Fibroblast of skin of right quadriceps (primary cell): ENCODE measurements around the gene AOPEP.

ENCODE experiments used
- DNase-seq: peaks from one replicate; pipeline ENCODE4 v3.0.0-alpha.2; 2013

AOPEP gene

GRCh38 chr9:94798708-94799107, 72.2 kb downstream of the AOPEP start:
- DNase-seq = no peak

- DNase-seq = peak; percentile 80
Measured at GRCh38 chr9:94799578-94800264, 73.2 kb downstream of the AOPEP start.

GRCh38 chr9:94800424-94801117, 74.1 kb downstream of the AOPEP start:
- DNase-seq = no peak

GRCh38 chr9:94801234-94801633, 74.7 kb downstream of the AOPEP start:
- no peak for DNase-seq

GRCh38 chr9:94801681-94802080, 75.2 kb downstream of the AOPEP start:
- peak; percentile 77 for DNase-seq

- no peak for DNase-seq
Measured at GRCh38 chr9:94802251-94802650, 75.8 kb downstream of the AOPEP start.

- DNase-seq = peak; percentile 86
Measured at GRCh38 chr9:94802793-94803192, 76.3 kb downstream of the AOPEP start.

- DNase-seq = no peak
Measured at GRCh38 chr9:94804316-94804715, 77.8 kb downstream of the AOPEP start.

GRCh38 chr9:94805051-94805489, 78.6 kb downstream of the AOPEP start:
- no peak for DNase-seq

- peak; percentile 79 for DNase-seq
Measured at GRCh38 chr9:94805585-94805984, 79.1 kb downstream of the AOPEP start.

- no peak for DNase-seq
Measured at GRCh38 chr9:94806307-94806893, 79.9 kb downstream of the AOPEP start.

GRCh38 chr9:94807556-94807955, 81.1 kb downstream of the AOPEP start:
- DNase-seq = no peak

- no peak for DNase-seq
Measured at GRCh38 chr9:94808926-94809700, 82.6 kb downstream of the AOPEP start.

GRCh38 chr9:94809778-94810177, 83.3 kb downstream of the AOPEP start:
- no peak for DNase-seq

- DNase-seq = no peak
Measured at GRCh38 chr9:94811074-94811473, 84.6 kb downstream of the AOPEP start.

GRCh38 chr9:94812343-94812742, 85.8 kb downstream of the AOPEP start:
- DNase-seq = peak; percentile 68

- no peak for DNase-seq
Measured at GRCh38 chr9:94813379-94813778, 86.9 kb downstream of the AOPEP start.

GRCh38 chr9:94817291-94818177, 91.0 kb downstream of the AOPEP start:
- DNase-seq = no peak

GRCh38 chr9:94818178-94818541, 91.7 kb downstream of the AOPEP start:
- no peak for DNase-seq

GRCh38 chr9:94819161-94819687, 92.7 kb downstream of the AOPEP start:
- no peak for DNase-seq

GRCh38 chr9:94821098-94821887, 94.8 kb downstream of the AOPEP start:
- no peak for DNase-seq
